Neural cell (in vitro differentiated cells): ENCODE measurements around the gene PBX4. TPM values are rescaled to one million over a fixed set of nuclear protein-coding genes. Genes with fewer than 3 reads are reported as not detected.

Experiments used
- H2AFZ ChIP-seq: fragments of 200-600, 300-800 bp; sonication (generic), shearing (Covaris generic); 2 replicates; pipeline ENCODE4 v1.6.0; 2014; ENCODE audit warnings: low read depth, mild to moderate bottlenecking, antibody characterized with exemption, low read length, moderate library complexity
- H3F3A ChIP-seq: fragments of 200-600 bp; shearing (Covaris generic); 2 replicates; pipeline ENCODE4 v1.6.1; 2016; ENCODE audit warnings: mild to moderate bottlenecking, moderate library complexity, mixed read lengths, antibody characterized with exemption, low read length; ENCODE audit not compliant: insufficient read depth, poor library complexity, severe bottlenecking
- H3K27ac ChIP-seq: fragments of 200-600, 300-800 bp; sonication (generic), shearing (Covaris generic); 2 replicates; pipeline ENCODE4 v1.5.1; 2014; ENCODE audit warnings: mild to moderate bottlenecking, low read length, moderate library complexity
- H3K27me3 ChIP-seq: fragments of 300-800, 200-600 bp; sonication (generic), shearing (Covaris generic); 2 replicates; pipeline ENCODE4 v1.6.0; 2014; ENCODE audit warnings: mild to moderate bottlenecking, low read depth, low read length, moderate library complexity; ENCODE audit not compliant: insufficient read depth
- H3K36me3 ChIP-seq: fragments of 300-800, 200-600 bp; sonication (generic), shearing (Covaris generic); 2 replicates; pipeline ENCODE4 v1.5.1; 2014; ENCODE audit warnings: mild to moderate bottlenecking, antibody characterized with exemption, low read length, moderate library complexity; ENCODE audit not compliant: insufficient read depth
- H3K4me2 ChIP-seq: fragments of 300-800, 200-600 bp; sonication (generic), shearing (Covaris generic); 2 replicates; pipeline ENCODE4 v1.6.0; 2014; ENCODE audit warnings: mild to moderate bottlenecking, low read length
- H3K4me3 ChIP-seq: fragments of 300-800, 200-600 bp; sonication (generic), shearing (Covaris generic); 2 replicates; pipeline ENCODE4 v1.5.1; 2014; ENCODE audit warnings: mild to moderate bottlenecking, low read length, moderate library complexity
- H3K79me2 ChIP-seq: fragments of 200-600 bp; shearing (Covaris generic); replicated peaks from 2 replicates; pipeline ENCODE4 v1.6.0; 2014; ENCODE audit warnings: mild to moderate bottlenecking, low read length, moderate library complexity; ENCODE audit not compliant: insufficient read depth
- H3K9ac ChIP-seq: fragments of 300-800, 200-600 bp; sonication (generic), shearing (Covaris generic); 2 replicates; pipeline ENCODE4 v1.6.1; 2016; ENCODE audit warnings: mild to moderate bottlenecking, low read length, mixed read lengths
- H3K9me2 ChIP-seq: fragments of 200-600 bp; shearing (Covaris generic); 2 replicates; pipeline ENCODE4 v1.6.1; 2016; ENCODE audit warnings: mild to moderate bottlenecking, low read length, mixed read lengths; ENCODE audit not compliant: insufficient read depth
- H3K9me3 ChIP-seq: fragments of 200-600, 300-800 bp; sonication (generic), shearing (Covaris generic); 2 replicates; pipeline ENCODE4 v1.6.1; 2016; ENCODE audit warnings: mild to moderate bottlenecking, mixed run types, low read length, moderate library complexity, mixed read lengths
- H4K20me1 ChIP-seq: fragments of 200-600 bp; shearing (Covaris generic); 2 replicates; pipeline ENCODE4 v1.6.1; 2016; ENCODE audit warnings: mild to moderate bottlenecking, mixed run types; ENCODE audit not compliant: insufficient read depth
- EP300 ChIP-seq: fragments of 450-650 bp; conservative IDR thresholded peaks from 2 replicates; pipeline ENCODE4 v1.6.1; 2014; ENCODE audit warnings: antibody characterized with exemption, mild to moderate bottlenecking, moderate library complexity; ENCODE audit not compliant: poor library complexity, severe bottlenecking
- EZH2 ChIP-seq: fragments of 200-600, 300-800 bp; shearing (Covaris generic), sonication (generic); IDR thresholded peaks from 2 replicates; pipeline ENCODE4 v1.6.1; 2014; ENCODE audit warnings: antibody characterized with exemption, low read length, borderline replicate concordance, mild to moderate bottlenecking; ENCODE audit not compliant: insufficient read depth, poor library complexity, severe bottlenecking
- MXI1 ChIP-seq: fragments of 450-650 bp; conservative IDR thresholded peaks from 2 replicates; pipeline ENCODE4 v1.6.1; 2014; ENCODE audit warnings: antibody characterized with exemption, mild to moderate bottlenecking; ENCODE audit not compliant: poor library complexity, severe bottlenecking
- POLR2AphosphoS5 ChIP-seq: IDR thresholded peaks from 2 replicates; pipeline ENCODE4 v1.6.1; 2012
- RAD21 ChIP-seq: fragments of 450-650 bp; conservative IDR thresholded peaks from 2 replicates; pipeline ENCODE4 v1.6.1; 2014; ENCODE audit warnings: antibody characterized with exemption, mild to moderate bottlenecking, moderate library complexity
- REST ChIP-seq: IDR thresholded peaks from 2 replicates; pipeline ENCODE4 v1.6.1; 2012; ENCODE audit warnings: borderline replicate concordance
- SMC3 ChIP-seq: fragments of 450-650 bp; conservative IDR thresholded peaks from 2 replicates; pipeline ENCODE4 v1.6.1; 2014; ENCODE audit warnings: antibody characterized with exemption, mild to moderate bottlenecking, moderate library complexity; ENCODE audit not compliant: poor library complexity
- TAF1 ChIP-seq: IDR thresholded peaks from 2 replicates; pipeline ENCODE4 v1.6.1; 2012; ENCODE audit warnings: low read depth
- polyA plus RNA-seq: library from polyadenylated mRNA; depleted of rRNA; stranded (reverse); fragments of >200 nt; gene quantifications from 2 replicates; pipeline ENCODE4 v1.2.3, GENCODE V29; 2014
- TF ChIP-seq, protein P1 (sequence below): fragments of 450-650 bp; IDR thresholded peaks from 2 replicates; pipeline ENCODE4 v1.5.1; 2014; ENCODE audit warnings: antibody characterized with exemption, mild to moderate bottlenecking, moderate library complexity; ENCODE audit not compliant: poor library complexity, severe bottlenecking

The PBX4 gene
- polyA plus RNA-seq, 1 donor from 2014 or later = 7.5 TPM

GRCh38 chr19:19602136-19602712 lies 16.3 kb downstream of the PBX4 start:
- H3K27me3 ChIP-seq = no peaks in the 10 kb centered on the region
- no peaks in the 10 kb centered on the region for H3K36me3 ChIP-seq
- no peak overlapping the region for H3K9ac ChIP-seq
- H3K9me2 ChIP-seq = no peaks in the 10 kb centered on the region
- no peak overlapping the region for H3K4me2 ChIP-seq
- no peak overlapping the region for H2AFZ ChIP-seq
- no peaks in the 10 kb centered on the region for H3K79me2 ChIP-seq
- H3K27ac ChIP-seq = no peak overlapping the region
- no peaks in the 10 kb centered on the region for H3K9me3 ChIP-seq
- no peak overlapping the region for H3K4me3 ChIP-seq
- no peaks in the 10 kb centered on the region for H4K20me1 ChIP-seq
- no peaks in the 10 kb centered on the region for H3F3A ChIP-seq
- TF ChIP-seq SMC3 (no peak), EP300 (no peak), MXI1 (no peak), REST (no peak), RAD21 (no peak), EZH2 (no peak), POLR2AphosphoS5 (no peak), TAF1 (no peak)
- TF ChIP-seq, protein P1, sequence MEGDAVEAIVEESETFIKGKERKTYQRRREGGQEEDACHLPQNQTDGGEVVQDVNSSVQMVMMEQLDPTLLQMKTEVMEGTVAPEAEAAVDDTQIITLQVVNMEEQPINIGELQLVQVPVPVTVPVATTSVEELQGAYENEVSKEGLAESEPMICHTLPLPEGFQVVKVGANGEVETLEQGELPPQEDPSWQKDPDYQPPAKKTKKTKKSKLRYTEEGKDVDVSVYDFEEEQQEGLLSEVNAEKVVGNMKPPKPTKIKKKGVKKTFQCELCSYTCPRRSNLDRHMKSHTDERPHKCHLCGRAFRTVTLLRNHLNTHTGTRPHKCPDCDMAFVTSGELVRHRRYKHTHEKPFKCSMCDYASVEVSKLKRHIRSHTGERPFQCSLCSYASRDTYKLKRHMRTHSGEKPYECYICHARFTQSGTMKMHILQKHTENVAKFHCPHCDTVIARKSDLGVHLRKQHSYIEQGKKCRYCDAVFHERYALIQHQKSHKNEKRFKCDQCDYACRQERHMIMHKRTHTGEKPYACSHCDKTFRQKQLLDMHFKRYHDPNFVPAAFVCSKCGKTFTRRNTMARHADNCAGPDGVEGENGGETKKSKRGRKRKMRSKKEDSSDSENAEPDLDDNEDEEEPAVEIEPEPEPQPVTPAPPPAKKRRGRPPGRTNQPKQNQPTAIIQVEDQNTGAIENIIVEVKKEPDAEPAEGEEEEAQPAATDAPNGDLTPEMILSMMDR = no peak

GRCh38 chr19:19600793-19601330 lies 17.6 kb downstream of the PBX4 start:
- Histone ChIP-seq H3K9ac (no peak overlapping the region), H3K27ac (no peak overlapping the region), H3K79me2 (no peaks in the 10 kb centered on the region), H3F3A (no peaks in the 10 kb centered on the region), H3K9me3 (no peaks in the 10 kb centered on the region), H2AFZ (no peak overlapping the region), H4K20me1 (no peaks in the 10 kb centered on the region), H3K9me2 (no peaks in the 10 kb centered on the region), H3K4me3 (no peak overlapping the region), H3K27me3 (no peaks in the 10 kb centered on the region), H3K4me2 (no peak overlapping the region), H3K36me3 (no peaks in the 10 kb centered on the region)
- no peak for TF ChIP-seq EZH2
- TF ChIP-seq MXI1 = no peak
- TF ChIP-seq EP300 = no peak
- TF ChIP-seq REST = no peak
- TF ChIP-seq RAD21 = no peak
- TF ChIP-seq SMC3 = no peak
- TF ChIP-seq TAF1 = no peak
- TF ChIP-seq, protein P1 = no peak
- no peak for TF ChIP-seq POLR2AphosphoS5
